ENCODE results near the gene BABAM2. TPM values are rescaled to one million over a fixed set of nuclear protein-coding genes. Genes with fewer than 3 reads are reported as not detected.

Gene BABAM2
- total and polyA plus RNA-seq, 10 of the 15 experiments (the other 5 are each of a cell fraction or from before 2014, with no cell fraction given) = 30.7 to 59.9 (median 44.5) TPM

GRCh38 chr2:27873091-27873490 lies 17.4 kb upstream of the BABAM2 start:
- DNase-seq (ENCODE audit: low read depth, low spot score) (no peak), FAIRE-seq (no peak), ATAC-seq (no peak)
- Histone ChIP-seq H3K36me3 (ENCODE audit: control insufficient read depth in 2 of 2, insufficient read depth in 2 of 2, low read length in 1 of 2) (no peaks in the 10 kb centered on the region), H4K20me1 (ENCODE audit: control insufficient read depth, insufficient read depth) (no peaks in the 10 kb centered on the region), H3K79me2 (ENCODE audit: control insufficient read depth, insufficient read depth, low read length) (no peaks in the 10 kb centered on the region), H3K9ac (ENCODE audit: control insufficient read depth, insufficient read depth, low read length) (no peak overlapping the region), H3K4me3 (no peak overlapping the region), H3K27ac (ENCODE audit: control insufficient read depth, insufficient read depth) (no peak overlapping the region), H3K27me3 (replicated peaks in 1 of 2; ENCODE audit: control insufficient read depth in 2 of 2, insufficient read depth in 2 of 2, low read length in 1 of 2) (no peaks in the 10 kb centered on the region), H3K9me3 (replicated peaks; ENCODE audit: control insufficient read depth, insufficient read depth, low read length) (no peaks in the 10 kb centered on the region), H3K4me1 (ENCODE audit: control insufficient read depth, insufficient read depth, low read length) (no peaks in the 10 kb centered on the region), H3K4me2 (ENCODE audit: control insufficient read depth, insufficient read depth) (no peak overlapping the region), H2AFZ (ENCODE audit: control insufficient read depth, low read depth, low read length) (no peak overlapping the region)
- intact Hi-C loops (cut with micrococcal nuclease; ENCODE audit: unreplicated experiment) = no loop called here
- RAD21 ChIA-PET (ENCODE audit: unreplicated experiment) = no interaction called here
- CTCF ChIA-PET = interaction anchor here (0.6 to 1.3 kb wide), 2 partner anchors 28 to 694 kb away, joined by 3 to 5 read pairs; no protein-coding TSS in a partner anchor
- no TSS peak for BruUV-seq (replicated peaks)
- in situ Hi-C loops (cut with MboI) = no loop called here
- POLR2A ChIA-PET = interaction anchor here (0.9 kb wide), 1 partner anchor 15 kb away, joined by 4 read pairs; no protein-coding TSS in a partner anchor
- SMC1A ChIA-PET (ENCODE audit: uncharacterized antibody, unreplicated experiment) = no interaction called here
- WGBS (ENCODE audit: insufficient coverage, insufficient replicate concordance, low lambda C conversion rate, missing lambda C conversion rate) = 33% methylated on average over 1 of the region's 1 CpG
- TF ChIP-seq NFYA (IDR thresholded peaks at IDR 0.05; ENCODE audit: borderline replicate concordance, low read depth, low read length) = no peak
- no peak for TF ChIP-seq ZNF217 (IDR thresholded peaks at IDR 0.05)
- no peak for TF ChIP-seq MTA2 (IDR thresholded peaks at IDR 0.05; ENCODE audit: low read depth)
- no peak for TF ChIP-seq CHD4 (IDR thresholded peaks at IDR 0.05)

- 56% methylated on average over 9 of the region's 9 CpGs for WGBS (ENCODE audit: insufficient coverage, insufficient replicate concordance, low lambda C conversion rate, missing lambda C conversion rate)
- RAD21 ChIA-PET (ENCODE audit: unreplicated experiment) = no interaction called here
Observed at GRCh38 chr2:27875089-27875881, 15.2 kb upstream of the BABAM2 start.

More at GRCh38 chr2:27875089-27875881, 15.2 kb upstream of the BABAM2 start:
- no peaks in the 10 kb centered on the region for H3K27me3 ChIP-seq (replicated peaks in 1 of 2; ENCODE audit: control insufficient read depth in 2 of 2, insufficient read depth in 2 of 2, low read length in 1 of 2)
- ATAC-seq (no peak), DNase-seq (ENCODE audit: low read depth, low spot score) (no peak), FAIRE-seq (no peak)
- no TSS peak for BruUV-seq (replicated peaks)
- SMC1A ChIA-PET (ENCODE audit: uncharacterized antibody, unreplicated experiment) = interaction anchor here (0.6 kb wide), 1 partner anchor 364 kb away, joined by 4 read pairs; no protein-coding TSS in a partner anchor
- no peak overlapping the region for H3K27ac ChIP-seq (ENCODE audit: control insufficient read depth, insufficient read depth)
- no peaks in the 10 kb centered on the region for H3K4me1 ChIP-seq (ENCODE audit: control insufficient read depth, insufficient read depth, low read length)
- H3K4me2 ChIP-seq (ENCODE audit: control insufficient read depth, insufficient read depth) = no peak overlapping the region
- in situ Hi-C loops (cut with MboI) (no loop called here), intact Hi-C loops (cut with micrococcal nuclease; ENCODE audit: unreplicated experiment) (no loop called here)
- no peaks in the 10 kb centered on the region for H4K20me1 ChIP-seq (ENCODE audit: control insufficient read depth, insufficient read depth)
- no peak overlapping the region for H3K4me3 ChIP-seq
- no peaks in the 10 kb centered on the region for H3K36me3 ChIP-seq (ENCODE audit: control insufficient read depth in 2 of 2, insufficient read depth in 2 of 2, low read length in 1 of 2)
- CTCF ChIA-PET = no interaction called here
- TF ChIP-seq FOXM1 (IDR thresholded peaks at IDR 0.05; ENCODE audit: low read depth, low read length) = no peak
- TF ChIP-seq ATF2 (IDR thresholded peaks at IDR 0.05; ENCODE audit: low read length) = no peak
- TF ChIP-seq SMAD1 (IDR thresholded peaks at IDR 0.05; ENCODE audit: low read depth, partially characterized antibody) = no peak
- no peak overlapping the region for H3K9ac ChIP-seq (ENCODE audit: control insufficient read depth, insufficient read depth, low read length)
- no peak overlapping the region for H2AFZ ChIP-seq (ENCODE audit: control insufficient read depth, low read depth, low read length)
- POLR2A ChIA-PET = no interaction called here
- no peaks in the 10 kb centered on the region for H3K79me2 ChIP-seq (ENCODE audit: control insufficient read depth, insufficient read depth, low read length)
- no peaks in the 10 kb centered on the region for H3K9me3 ChIP-seq (replicated peaks; ENCODE audit: control insufficient read depth, insufficient read depth, low read length)
